HL-60 (cell line): ENCODE data around the gene MTFR1L.

Source experiments
- DNase-seq, 2 experiments: peaks; one replicate each; pipeline ENCODE4 v3.0.0-alpha.2; 2010 to 2020; ENCODE audit warnings: low read depth in 1 of 2, low spot score in 1 of 2
- H3K27ac ChIP-seq: fragments of 250-450 bp; sonication (Bioruptor Pico); replicated peaks from 2 replicates; pipeline ENCODE4 v1.5.1; 2020; ENCODE audit warnings: mild to moderate bottlenecking, moderate library complexity
- H3K27me3 ChIP-seq: fragments of 250-450 bp; sonication (Bioruptor Pico); 2 replicates; pipeline ENCODE4 v1.5.1; 2021; ENCODE audit warnings: mild to moderate bottlenecking, moderate library complexity; ENCODE audit not compliant: insufficient read depth, poor library complexity, severe bottlenecking
- H3K4me3 ChIP-seq: replicated peaks from 2 replicates; pipeline ENCODE4 v1.5.1; 2011; ENCODE audit warnings: mild to moderate bottlenecking, control low read depth, low read length; ENCODE audit not compliant: insufficient read depth
- CTCF ChIP-seq: IDR thresholded peaks from one replicate; pipeline ENCODE4 v1.5.1; 2011; ENCODE audit warnings: low read length, control low read depth, inconsistent platforms; ENCODE audit not compliant: insufficient read depth
- GABPA ChIP-seq: IDR thresholded peaks from 2 replicates; pipeline ENCODE4 v1.6.1; 2012; ENCODE audit warnings: low read depth
- POLR2AphosphoS5 ChIP-seq: IDR thresholded peaks from 2 replicates; pipeline ENCODE4 v1.6.1; 2012; ENCODE audit warnings: low read depth
- REST ChIP-seq: IDR thresholded peaks from 2 replicates; pipeline ENCODE4 v1.6.1; 2012; ENCODE audit warnings: low read depth; ENCODE audit not compliant: insufficient replicate concordance
- SPI1 ChIP-seq: IDR thresholded peaks from 2 replicates; pipeline ENCODE4 v1.6.1; 2012; ENCODE audit warnings: low read depth, mild to moderate bottlenecking, borderline replicate concordance

Gene MTFR1L

GRCh38 chr1:25787760-25788166 is 32.0 kb upstream of the MTFR1L start:
- no peak overlapping the region for H3K27ac ChIP-seq
- no peak for DNase-seq
- no peaks in the 10 kb centered on the region for H3K27me3 ChIP-seq
- TF ChIP-seq GABPA (no peak), SPI1 (no peak), POLR2AphosphoS5 (no peak), REST (no peak), CTCF (no peak)
- no peak overlapping the region for H3K4me3 ChIP-seq

- Histone ChIP-seq H3K4me3 (no peak overlapping the region), H3K27ac (no peak overlapping the region), H3K27me3 (no peaks in the 10 kb centered on the region)
- DNase-seq: no peak
- TF ChIP-seq SPI1 (no peak), REST (no peak), GABPA (no peak), CTCF (no peak), POLR2AphosphoS5 (no peak)
Observed at GRCh38 chr1:25790472-25790871, 29.3 kb upstream of the MTFR1L start.

GRCh38 chr1:25792115-25792514 is 27.6 kb upstream of the MTFR1L start:
- DNase-seq: no peak
- no peak overlapping the region for H3K27ac ChIP-seq
- TF ChIP-seq GABPA: no peak
- TF ChIP-seq POLR2AphosphoS5: no peak
- no peak for TF ChIP-seq SPI1
- TF ChIP-seq REST: no peak
- no peak for TF ChIP-seq CTCF
- no peaks in the 10 kb centered on the region for H3K27me3 ChIP-seq
- H3K4me3 ChIP-seq: no peak overlapping the region
